Measurements from ENCODE around the gene APPBP2. TPM values are rescaled to one million over a fixed set of nuclear protein-coding genes. Genes with fewer than 3 reads are reported as not detected.
"Not testable (repeated sequence)": the region's sequence is repeated elsewhere in the genome, so short reads cannot be mapped to it uniquely, and the experiment has no call there.

APPBP2 gene
- total RNA-seq, 4 donors from 2014 or later, result 33.1 to 49.0 (median 45.4) TPM

DNA sequence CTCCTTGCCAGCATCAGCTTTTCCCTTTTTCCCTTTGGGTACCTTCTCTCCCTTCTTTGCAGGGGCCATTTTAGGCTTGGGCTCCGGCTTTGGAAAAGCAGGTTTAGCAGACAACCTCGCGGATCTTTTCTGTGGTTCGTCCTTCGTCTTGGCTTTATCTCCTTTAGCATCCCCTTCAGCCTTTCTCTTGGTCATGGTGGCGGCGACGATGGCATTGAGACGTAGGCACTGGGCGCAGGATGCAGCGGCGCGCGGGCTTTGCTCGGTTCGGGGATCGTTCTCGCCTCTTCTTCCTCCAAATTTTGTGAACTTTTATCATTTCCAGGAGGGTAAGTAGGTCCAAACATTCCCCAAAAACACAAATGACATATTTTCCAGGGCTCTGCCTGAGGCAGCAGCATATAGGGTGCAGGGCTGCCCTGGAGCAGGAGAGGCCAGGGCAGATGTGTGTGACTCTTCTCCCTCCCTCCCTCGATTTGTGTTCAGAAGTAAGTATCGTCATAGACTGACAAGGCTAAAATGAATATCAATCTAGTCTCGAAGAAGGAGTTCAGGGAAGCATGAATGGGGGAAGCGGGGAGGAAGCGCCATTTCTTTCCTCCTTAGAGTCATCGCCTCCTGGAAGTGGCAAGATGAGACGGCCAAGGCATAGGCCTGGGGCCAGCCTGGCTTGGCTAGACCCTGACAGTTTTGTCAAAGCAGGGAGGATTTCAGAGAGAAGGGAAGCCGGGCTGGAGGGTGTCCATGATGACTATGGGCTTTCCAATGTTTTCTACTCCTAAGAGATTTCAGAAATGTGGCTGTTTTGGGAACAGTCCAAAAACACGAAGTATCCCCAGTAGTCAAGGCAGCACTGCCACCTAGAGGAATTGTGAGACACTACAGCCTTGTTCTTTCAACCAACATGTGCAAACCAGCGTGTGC, 90.5 kb downstream of the APPBP2 start:
- Histone ChIP-seq H3K27ac (no peak overlapping the region), H3K4me1 (no peaks in the 10 kb centered on the region), H3K36me3 (no peaks in the 10 kb centered on the region), H3K27me3 (no peaks in the 10 kb centered on the region), H3K9me3 (no peaks in the 10 kb centered on the region), H3K4me3 (replicated peaks in 1 of 3) (no peak overlapping the region)
- TF ChIP-seq POLR2A (IDR thresholded peaks at IDR 0.05), result no peak
- TF ChIP-seq, protein P1, sequence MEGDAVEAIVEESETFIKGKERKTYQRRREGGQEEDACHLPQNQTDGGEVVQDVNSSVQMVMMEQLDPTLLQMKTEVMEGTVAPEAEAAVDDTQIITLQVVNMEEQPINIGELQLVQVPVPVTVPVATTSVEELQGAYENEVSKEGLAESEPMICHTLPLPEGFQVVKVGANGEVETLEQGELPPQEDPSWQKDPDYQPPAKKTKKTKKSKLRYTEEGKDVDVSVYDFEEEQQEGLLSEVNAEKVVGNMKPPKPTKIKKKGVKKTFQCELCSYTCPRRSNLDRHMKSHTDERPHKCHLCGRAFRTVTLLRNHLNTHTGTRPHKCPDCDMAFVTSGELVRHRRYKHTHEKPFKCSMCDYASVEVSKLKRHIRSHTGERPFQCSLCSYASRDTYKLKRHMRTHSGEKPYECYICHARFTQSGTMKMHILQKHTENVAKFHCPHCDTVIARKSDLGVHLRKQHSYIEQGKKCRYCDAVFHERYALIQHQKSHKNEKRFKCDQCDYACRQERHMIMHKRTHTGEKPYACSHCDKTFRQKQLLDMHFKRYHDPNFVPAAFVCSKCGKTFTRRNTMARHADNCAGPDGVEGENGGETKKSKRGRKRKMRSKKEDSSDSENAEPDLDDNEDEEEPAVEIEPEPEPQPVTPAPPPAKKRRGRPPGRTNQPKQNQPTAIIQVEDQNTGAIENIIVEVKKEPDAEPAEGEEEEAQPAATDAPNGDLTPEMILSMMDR (IDR thresholded peaks at IDR 0.05), result peak; percentile 64 to 96 (median 92)
- 70% methylated on average over 28 of the region's 28 CpGs for WGBS, 2 donors
- DNase-seq, result peak; percentile 66 to 67
- intact Hi-C loops (cut with DNase I), result no loop called here

DNA sequence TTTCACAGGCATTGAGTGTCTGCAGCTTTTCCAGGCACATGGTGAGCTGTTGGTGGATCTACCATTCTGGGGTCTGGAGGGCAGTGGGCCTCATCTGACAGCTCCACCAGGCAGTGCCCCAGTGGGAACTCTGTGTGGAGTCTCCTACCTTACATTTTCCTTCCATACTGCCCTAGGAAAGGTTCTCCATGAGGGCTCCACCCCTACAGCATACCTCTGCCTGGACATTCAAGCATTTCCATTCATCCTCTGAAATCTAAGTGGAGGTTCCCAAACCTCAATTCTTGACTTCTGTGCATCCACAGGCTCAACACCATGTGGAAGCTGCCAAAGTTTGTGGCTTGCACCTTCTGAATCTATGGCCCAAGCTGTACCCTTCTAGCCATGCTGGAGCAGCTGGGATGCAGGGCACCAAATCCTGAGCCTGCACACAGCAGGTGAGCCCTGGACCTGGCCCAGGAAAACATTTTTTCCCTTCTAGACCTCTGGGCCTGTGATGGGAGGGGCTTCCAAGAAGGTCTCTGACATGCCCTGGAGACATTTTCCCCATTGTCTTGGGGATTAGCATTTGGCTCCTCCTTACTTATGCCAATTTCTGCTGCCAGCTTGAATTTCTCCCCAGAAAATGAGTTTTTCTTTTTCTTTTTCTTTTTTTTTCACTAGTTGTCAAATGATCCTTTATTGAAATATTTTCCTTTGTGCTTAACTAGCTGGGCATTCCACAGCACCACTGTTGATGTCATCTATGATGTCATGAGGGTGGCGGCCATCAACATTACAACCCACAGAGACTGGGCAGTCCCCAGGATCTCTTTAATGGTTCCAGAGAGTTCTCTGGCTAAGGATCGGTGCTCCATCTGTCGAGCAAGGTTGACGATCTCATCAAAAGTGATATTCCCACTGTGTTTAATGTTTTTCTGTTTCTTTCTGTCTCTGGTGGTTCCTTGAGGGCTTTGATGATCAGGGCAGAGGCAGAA, 92.7 kb downstream of the APPBP2 start:
- H3K27ac ChIP-seq; H3K4me3 ChIP-seq (replicated peaks in 1 of 3); intact Hi-C loops (cut with DNase I); H3K9me3 ChIP-seq; DNase-seq; H3K4me1 ChIP-seq; H3K36me3 ChIP-seq; H3K27me3 ChIP-seq: not testable (repeated sequence)
- 95 to 97% methylated on average over 4 of the region's 4 CpGs for WGBS, 2 donors

DNA sequence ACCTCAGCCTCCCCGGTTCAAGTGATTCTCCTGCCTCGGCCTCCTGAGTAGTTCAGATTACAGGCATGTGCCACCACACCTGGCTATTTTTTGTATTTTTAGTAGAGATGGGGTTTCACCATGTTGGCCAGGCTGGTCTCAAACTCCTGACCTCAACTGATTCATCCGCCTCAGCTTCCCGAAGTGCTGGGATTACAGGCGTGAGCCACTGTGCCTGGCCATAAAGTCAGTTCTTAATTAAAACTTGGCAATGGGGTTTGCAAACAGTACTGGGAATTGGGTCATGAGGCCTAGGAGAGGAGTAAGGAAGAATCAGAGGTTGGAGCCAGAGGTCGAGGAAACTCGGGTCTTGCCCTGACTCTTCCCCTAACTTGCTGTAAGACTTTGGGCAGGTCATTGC, 95.5 kb downstream of the APPBP2 start:
- H3K9me3 ChIP-seq; H3K27me3 ChIP-seq; DNase-seq; H3K4me3 ChIP-seq (replicated peaks in 1 of 3); H3K4me1 ChIP-seq; intact Hi-C loops (cut with DNase I); H3K36me3 ChIP-seq; H3K27ac ChIP-seq: not testable (repeated sequence)
- WGBS, 2 donors, result 84 to 92% methylated on average over 7 of the region's 7 CpGs

DNA sequence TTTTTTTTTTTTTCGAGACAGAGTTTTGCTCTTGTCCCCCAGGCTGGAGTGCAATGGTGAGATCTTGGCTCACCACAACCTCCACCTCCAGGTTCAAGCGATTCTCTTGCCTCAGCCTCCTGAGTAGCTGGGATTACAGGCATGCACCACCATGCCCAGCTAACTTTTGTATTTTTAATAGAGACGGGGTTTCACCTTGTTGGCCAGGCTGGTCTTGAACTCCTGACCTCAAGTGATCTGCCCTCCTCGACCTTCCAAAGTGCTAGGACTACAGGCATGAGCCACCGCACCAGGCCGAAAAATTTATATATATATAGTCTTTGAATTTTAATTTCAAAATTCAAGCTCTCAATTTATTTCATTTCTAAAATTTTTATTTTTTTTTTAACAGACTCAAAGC, 97.6 kb downstream of the APPBP2 start:
- H3K36me3 ChIP-seq; H3K27me3 ChIP-seq; H3K4me1 ChIP-seq; H3K9me3 ChIP-seq; DNase-seq; H3K27ac ChIP-seq; H3K4me3 ChIP-seq (replicated peaks in 1 of 3): not testable (repeated sequence)
- intact Hi-C loops (cut with DNase I), result loop anchor here (10.0 kb wide), 1 partner anchor 324 kb away; no protein-coding TSS in a partner anchor
- WGBS, 2 donors, result 88 to 89% methylated on average over 6 of the region's 6 CpGs

DNA sequence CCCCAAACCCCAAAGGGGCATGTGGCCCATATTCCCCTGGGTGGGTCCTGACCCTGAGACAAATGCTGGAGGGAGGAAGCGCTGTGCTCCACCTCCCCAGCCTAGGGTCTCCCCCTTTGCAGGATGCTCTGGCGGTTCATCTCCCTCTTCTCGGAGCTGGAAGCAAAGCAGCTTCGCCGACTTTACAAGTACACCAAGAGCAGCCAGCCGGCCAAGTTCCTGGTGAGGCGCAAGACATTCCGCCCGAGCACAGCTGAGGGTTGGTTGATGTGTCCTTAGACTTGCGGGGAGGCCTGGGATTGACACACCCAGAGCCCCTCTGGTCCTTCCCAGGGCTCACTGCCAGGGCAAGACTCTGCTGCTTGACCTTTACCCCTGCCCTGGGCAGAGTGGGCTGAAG, 99.4 kb downstream of the APPBP2 start:
- 79 to 94% methylated on average over 2 to 10 of the region's 10 CpGs for WGBS, 2 donors
- DNase-seq, result no peak
- no peaks in the 10 kb centered on the region for H3K9me3 ChIP-seq
- no peak overlapping the region for H3K27ac ChIP-seq
- intact Hi-C loops (cut with DNase I), result loop anchor here (10.0 kb wide), 1 partner anchor 322 kb away; no protein-coding TSS in a partner anchor
- TF ChIP-seq, protein P1 (IDR thresholded peaks at IDR 0.05), result no peak
- TF ChIP-seq POLR2A (IDR thresholded peaks at IDR 0.05), result no peak
- no peak overlapping the region for H3K4me3 ChIP-seq (replicated peaks in 1 of 3)
- H3K27me3 ChIP-seq, result no peaks in the 10 kb centered on the region
- no peaks in the 10 kb centered on the region for H3K36me3 ChIP-seq
- H3K4me1 ChIP-seq, result no peaks in the 10 kb centered on the region

DNA sequence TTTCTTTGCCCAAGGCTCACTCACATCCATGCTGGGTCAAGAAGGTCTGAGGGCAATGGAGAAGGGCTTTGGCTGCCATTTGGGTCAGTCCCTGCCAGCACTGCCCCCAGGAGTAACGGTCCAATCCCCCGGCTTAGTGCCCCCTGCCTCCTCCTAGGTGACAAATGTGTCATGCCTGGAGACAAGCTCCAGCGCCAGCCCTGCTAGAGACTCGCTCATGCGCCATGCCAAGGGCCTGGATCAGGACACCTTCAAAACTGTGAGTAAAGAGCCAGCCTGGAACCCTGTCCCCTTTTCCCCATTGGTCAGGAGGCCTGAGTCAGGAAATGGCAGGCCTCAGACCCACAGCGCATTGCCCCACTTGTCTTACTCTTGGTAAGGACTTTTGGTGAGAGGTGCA, 100.4 kb downstream of the APPBP2 start:
- WGBS, 2 donors, result 83 to 94% methylated on average over 6 of the region's 6 CpGs
- H3K4me1 ChIP-seq, result no peaks in the 10 kb centered on the region
- intact Hi-C loops (cut with DNase I), result loop anchor here (10.0 kb wide), 1 partner anchor 321 kb away; no protein-coding TSS in a partner anchor

More for the DNA sequence above, 100.4 kb downstream of the APPBP2 start:
- no peaks in the 10 kb centered on the region for H3K27me3 ChIP-seq
- H3K4me3 ChIP-seq (replicated peaks in 1 of 3), result no peak overlapping the region
- DNase-seq, result no peak
- H3K27ac ChIP-seq, result no peak overlapping the region
- H3K36me3 ChIP-seq, result no peaks in the 10 kb centered on the region
- no peaks in the 10 kb centered on the region for H3K9me3 ChIP-seq
- TF ChIP-seq, protein P1 (IDR thresholded peaks at IDR 0.05), result no peak
- no peak for TF ChIP-seq POLR2A (IDR thresholded peaks at IDR 0.05)

Data from thyroid gland (tissue), 4 donors.